22Rv1 (cell line): ENCODE data around the gene LCLAT1.

Source experiments
- ZFX ChIP-seq: fragments of 450-650 bp; IDR thresholded peaks from 2 replicates; pipeline ENCODE4 v1.6.1; 2017; ENCODE audit warnings: antibody characterized with exemption, borderline replicate concordance
- TF ChIP-seq, protein P1 (sequence below): fragments of 450-650 bp; IDR thresholded peaks from 2 replicates; pipeline ENCODE4 v1.5.1; 2017; ENCODE audit warnings: mild to moderate bottlenecking

GRCh38 chr2:30400151-30400954, 46.7 kb upstream of the LCLAT1 start:
- TF ChIP-seq, protein P1, sequence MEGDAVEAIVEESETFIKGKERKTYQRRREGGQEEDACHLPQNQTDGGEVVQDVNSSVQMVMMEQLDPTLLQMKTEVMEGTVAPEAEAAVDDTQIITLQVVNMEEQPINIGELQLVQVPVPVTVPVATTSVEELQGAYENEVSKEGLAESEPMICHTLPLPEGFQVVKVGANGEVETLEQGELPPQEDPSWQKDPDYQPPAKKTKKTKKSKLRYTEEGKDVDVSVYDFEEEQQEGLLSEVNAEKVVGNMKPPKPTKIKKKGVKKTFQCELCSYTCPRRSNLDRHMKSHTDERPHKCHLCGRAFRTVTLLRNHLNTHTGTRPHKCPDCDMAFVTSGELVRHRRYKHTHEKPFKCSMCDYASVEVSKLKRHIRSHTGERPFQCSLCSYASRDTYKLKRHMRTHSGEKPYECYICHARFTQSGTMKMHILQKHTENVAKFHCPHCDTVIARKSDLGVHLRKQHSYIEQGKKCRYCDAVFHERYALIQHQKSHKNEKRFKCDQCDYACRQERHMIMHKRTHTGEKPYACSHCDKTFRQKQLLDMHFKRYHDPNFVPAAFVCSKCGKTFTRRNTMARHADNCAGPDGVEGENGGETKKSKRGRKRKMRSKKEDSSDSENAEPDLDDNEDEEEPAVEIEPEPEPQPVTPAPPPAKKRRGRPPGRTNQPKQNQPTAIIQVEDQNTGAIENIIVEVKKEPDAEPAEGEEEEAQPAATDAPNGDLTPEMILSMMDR, result no peak
- TF ChIP-seq ZFX, result no peak
